GM12878 (cell line): ENCODE data around the gene SENP7. TPM values are rescaled to one million over a fixed set of nuclear protein-coding genes. Genes with fewer than 3 reads are reported as not detected.
"Not testable (repeated sequence)": the region's sequence is repeated elsewhere in the genome, so short reads cannot be mapped to it uniquely, and the experiment has no call there.

ENCODE experiments used
- ATAC-seq: fragments of 200-7000 bp; cut with Tn5 transposase; 3 replicates; pipeline ENCODE4 v1.9.1; 2020; ENCODE audit warnings: mild to moderate bottlenecking, moderate library complexity
- BruUV-seq: library from RNA; stranded (reverse); fragments of 400-500 nt; replicated peaks from 2 replicates; lab custom pipeline; 2021; lab: Mats Ljungman, UMichigan
- CTCF ChIA-PET: fragments of 300-600 bp; sonication (Branson Sonifier 250); formaldehyde crosslinking; extraction: SDS; loops from one replicate; lab custom pipeline; 2021; ENCODE audit warnings: inconsistent platforms; lab: Yijun Ruan, JAX
- POLR2A ChIA-PET: fragments of 350-600 bp; formaldehyde crosslinking; extraction: SDS; loops from one replicate; lab custom pipeline; 2021; ENCODE audit warnings: inconsistent platforms; lab: Charles Lee
- RAD21 ChIA-PET: fragments of 300-600 bp; sonication (Branson Sonifier 250); formaldehyde crosslinking; loops from one replicate; lab custom pipeline; 2023; ENCODE audit warnings: antibody characterized with exemption; ENCODE audit not compliant: unreplicated experiment; lab: Charles Lee
- SMC1A ChIA-PET: fragments of 300-600 bp; sonication (Branson Sonifier 250); formaldehyde crosslinking; loops from one replicate; lab custom pipeline; 2023; ENCODE audit not compliant: unreplicated experiment, uncharacterized antibody; lab: Charles Lee
- DNase-seq: peaks from one replicate; pipeline ENCODE4 v3.0.0-alpha.2; 2011; ENCODE audit warnings: low read depth, low spot score
- FAIRE-seq: peaks from 3 replicates; lab custom pipeline; 2011; peaks lifted over from hg19 to GRCh38; lab: Jason Lieb, UNC
- H2AFZ ChIP-seq: 2 replicates; pipeline ENCODE4 v1.6.0; 2011; ENCODE audit warnings: low read depth, low read length, control low read depth; ENCODE audit not compliant: control insufficient read depth
- H3K27ac ChIP-seq: 2 replicates; pipeline ENCODE4 v1.5.1; 2011; ENCODE audit warnings: control low read depth; ENCODE audit not compliant: control insufficient read depth, insufficient read depth
- H3K27me3 ChIP-seq, 2 experiments: replicated peaks in 1 of 2; 2 replicates each; pipeline versions ENCODE4 v1.6.0 to v1.6.1; 2011; ENCODE audit warnings: low read length in 1 of 2; ENCODE audit not compliant: control insufficient read depth in 2 of 2, insufficient read depth in 2 of 2
- H3K36me3 ChIP-seq, 2 experiments: 2 replicates each; pipeline ENCODE4 v1.5.1; 2011; ENCODE audit warnings: low read length in 1 of 2; ENCODE audit not compliant: control insufficient read depth in 2 of 2, insufficient read depth in 2 of 2
- H3K4me1 ChIP-seq: 2 replicates; pipeline ENCODE4 v1.6.1; 2011; ENCODE audit warnings: mild to moderate bottlenecking, low read length, moderate library complexity, mixed read lengths; ENCODE audit not compliant: control insufficient read depth, insufficient read depth
- H3K4me2 ChIP-seq: 2 replicates; pipeline ENCODE4 v1.6.0; 2011; ENCODE audit warnings: control low read depth; ENCODE audit not compliant: control insufficient read depth, insufficient read depth
- H3K4me3 ChIP-seq: fragments of 200-600 bp; sonication (generic); 2 replicates; pipeline ENCODE4 v1.5.1; 2016
- H3K79me2 ChIP-seq: 2 replicates; pipeline ENCODE4 v1.6.0; 2011; ENCODE audit warnings: low read length; ENCODE audit not compliant: control insufficient read depth, insufficient read depth
- H3K9ac ChIP-seq: 2 replicates; pipeline ENCODE4 v1.8.0; 2011; ENCODE audit warnings: low read length, control low read depth, mixed read lengths; ENCODE audit not compliant: control insufficient read depth, insufficient read depth
- H3K9me3 ChIP-seq: replicated peaks from 3 replicates; pipeline ENCODE4 v1.5.1; 2011; ENCODE audit warnings: mild to moderate bottlenecking, low read length; ENCODE audit not compliant: control insufficient read depth, insufficient read depth
- H4K20me1 ChIP-seq: 2 replicates; pipeline ENCODE4 v1.6.0; 2011; ENCODE audit not compliant: control insufficient read depth, insufficient read depth
- WGBS: methylation state at CpG from one replicate; pipeline ENCODE4 v1.1.6; 2016; ENCODE audit warnings: low lambda C conversion rate; ENCODE audit not compliant: insufficient replicate concordance, insufficient coverage; ENCODE audit errors: missing lambda C conversion rate; 5-methylcytosine and 5-hydroxymethylcytosine counted together
- in situ Hi-C: fragments of 300-500 bp; cut with MboI; formaldehyde crosslinking; loops from 9 replicates; pipeline ENCODE4 v1.14.3; 2018; ENCODE audit warnings: mixed read lengths
- intact Hi-C: fragments of 100-400 bp; cut with micrococcal nuclease; formaldehyde crosslinking; loops from one replicate; pipeline ENCODE4 v1.14.2; 2022; ENCODE audit not compliant: unreplicated experiment
- polyA plus RNA-seq, 11 experiments: library from polyadenylated mRNA; depleted of rRNA in 4 of 11; unstranded in 6 of 11; stranded (reverse) in 5 of 11; fragments of >200 nt; fragmentation: Nextera tagmentation in 4 of 11; fragmentation: Illumina TruSeq in 1 of 11; extraction: Ambion mirVana in 4 of 11; extraction: Trizol in 1 of 11; gene quantifications; 1 replicate in 1 of 11; 2 replicates in 10 of 11; pipeline versions ENCODE4 v1.2.1 to v1.2.3, GENCODE V29; 2011 to 2016; ENCODE audit warnings: inconsistent platforms in 2 of 11, missing spikeins in 2 of 11, low read depth in 1 of 11
- total RNA-seq, 4 experiments: library from RNA; depleted of rRNA in 3 of 4; stranded (reverse); fragments of >200 nt in 3 of 4; fragmentation: Illumina TruSeq in 1 of 4; extraction: Trizol in 1 of 4; gene quantifications; 2 replicates each; pipeline versions ENCODE4 v1.2.1 to v1.2.3, GENCODE V29; 2013 to 2021

Gene SENP7
- total and polyA plus RNA-seq, 10 of the 15 experiments (the other 5 are each of a cell fraction or from before 2014, with no cell fraction given), result 2.6 to 14.7 (median 8.3) TPM

- H2AFZ ChIP-seq, DNase-seq, H3K4me3 ChIP-seq, H3K27me3 ChIP-seq, CTCF ChIA-PET, RAD21 ChIA-PET, H3K9me3 ChIP-seq, H3K79me2 ChIP-seq, H3K9ac ChIP-seq, H3K4me1 ChIP-seq, BruUV-seq, ATAC-seq, intact Hi-C loops, H4K20me1 ChIP-seq, H3K27ac ChIP-seq, SMC1A ChIA-PET, in situ Hi-C loops, H3K4me2 ChIP-seq, FAIRE-seq, POLR2A ChIA-PET, H3K36me3 ChIP-seq: not testable (repeated sequence)
- WGBS, result 95% methylated on average over 2 of the region's 2 CpGs
Observed at GRCh38 chr3:101474841-101475552, 38.0 kb downstream of the SENP7 start.

- H3K27me3 ChIP-seq, H4K20me1 ChIP-seq, POLR2A ChIA-PET, H3K36me3 ChIP-seq, ATAC-seq, H3K4me1 ChIP-seq, H3K79me2 ChIP-seq, H3K27ac ChIP-seq, BruUV-seq, CTCF ChIA-PET, FAIRE-seq, DNase-seq, intact Hi-C loops, H3K4me2 ChIP-seq, H3K9ac ChIP-seq, H3K4me3 ChIP-seq, H3K9me3 ChIP-seq, H2AFZ ChIP-seq, in situ Hi-C loops, RAD21 ChIA-PET: not testable (repeated sequence)
- SMC1A ChIA-PET, result interaction anchor here (0.6 kb wide), 1 partner anchor 120 kb away, joined by 3 read pairs; no protein-coding TSS in a partner anchor
- 99% methylated on average over 4 of the region's 4 CpGs for WGBS
Observed at GRCh38 chr3:101468676-101469075, 44.3 kb downstream of the SENP7 start.

GRCh38 chr3:101467310-101467663 lies 45.7 kb downstream of the SENP7 start:
- CTCF ChIA-PET, H3K4me1 ChIP-seq, in situ Hi-C loops, H3K79me2 ChIP-seq, H3K4me3 ChIP-seq, H3K9me3 ChIP-seq, intact Hi-C loops, H3K4me2 ChIP-seq, H3K27ac ChIP-seq, BruUV-seq, DNase-seq, H3K27me3 ChIP-seq, H3K9ac ChIP-seq, ATAC-seq, FAIRE-seq, RAD21 ChIA-PET, POLR2A ChIA-PET, H2AFZ ChIP-seq, H3K36me3 ChIP-seq, H4K20me1 ChIP-seq: not testable (repeated sequence)
- WGBS, result 97% methylated on average over 3 of the region's 3 CpGs
- SMC1A ChIA-PET, result interaction anchor here (0.5 to 1.2 kb wide), 2 partner anchors 51 to 256 kb away, joined by 3 to 8 read pairs; no protein-coding TSS in a partner anchor
